Measurements from ENCODE around the gene RRP1B.

DNA sequence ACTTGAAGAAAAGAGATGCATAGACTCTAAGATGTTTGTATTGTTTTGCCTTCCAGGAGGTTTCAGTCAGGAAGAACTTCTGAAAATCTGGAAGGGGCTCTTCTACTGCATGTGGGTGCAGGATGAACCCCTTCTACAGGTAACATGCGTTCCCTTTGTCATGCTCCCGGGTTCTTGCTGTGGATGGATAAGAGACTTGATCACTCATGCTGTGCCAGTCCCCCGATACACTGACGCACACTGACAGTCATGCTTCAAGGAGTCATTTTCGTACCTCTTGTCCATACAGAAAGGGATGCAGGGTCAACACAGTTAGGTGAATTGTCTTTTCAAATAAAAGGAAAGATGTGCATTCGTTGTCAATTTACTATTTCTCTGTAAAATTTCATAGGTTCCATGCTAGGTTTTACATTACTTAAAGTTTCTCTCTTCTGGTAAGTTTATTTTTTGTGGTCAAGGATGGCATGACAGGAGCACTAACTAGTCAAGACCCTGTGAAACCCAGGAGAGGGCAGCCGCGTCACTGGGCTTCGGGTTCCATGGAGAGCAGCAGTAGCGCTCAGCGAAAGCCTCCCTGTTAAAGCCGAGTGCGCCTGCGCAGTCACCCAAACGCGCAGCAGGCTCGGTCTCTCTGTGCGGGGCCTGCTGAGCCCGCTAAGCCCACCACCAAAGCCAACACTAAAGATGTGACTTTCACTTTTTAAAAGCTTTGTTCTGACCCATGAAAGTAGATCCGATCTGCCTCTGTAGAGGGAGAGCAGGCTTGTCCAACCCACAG, 10.7 kb downstream of the RRP1B start:
- TF ChIP-seq, protein P1, sequence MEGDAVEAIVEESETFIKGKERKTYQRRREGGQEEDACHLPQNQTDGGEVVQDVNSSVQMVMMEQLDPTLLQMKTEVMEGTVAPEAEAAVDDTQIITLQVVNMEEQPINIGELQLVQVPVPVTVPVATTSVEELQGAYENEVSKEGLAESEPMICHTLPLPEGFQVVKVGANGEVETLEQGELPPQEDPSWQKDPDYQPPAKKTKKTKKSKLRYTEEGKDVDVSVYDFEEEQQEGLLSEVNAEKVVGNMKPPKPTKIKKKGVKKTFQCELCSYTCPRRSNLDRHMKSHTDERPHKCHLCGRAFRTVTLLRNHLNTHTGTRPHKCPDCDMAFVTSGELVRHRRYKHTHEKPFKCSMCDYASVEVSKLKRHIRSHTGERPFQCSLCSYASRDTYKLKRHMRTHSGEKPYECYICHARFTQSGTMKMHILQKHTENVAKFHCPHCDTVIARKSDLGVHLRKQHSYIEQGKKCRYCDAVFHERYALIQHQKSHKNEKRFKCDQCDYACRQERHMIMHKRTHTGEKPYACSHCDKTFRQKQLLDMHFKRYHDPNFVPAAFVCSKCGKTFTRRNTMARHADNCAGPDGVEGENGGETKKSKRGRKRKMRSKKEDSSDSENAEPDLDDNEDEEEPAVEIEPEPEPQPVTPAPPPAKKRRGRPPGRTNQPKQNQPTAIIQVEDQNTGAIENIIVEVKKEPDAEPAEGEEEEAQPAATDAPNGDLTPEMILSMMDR (IDR thresholded peaks at IDR 0.05; ENCODE audit: poor library complexity, severe bottlenecking): no peak
- TF ChIP-seq SMC3 (conservative IDR thresholded peaks at IDR 0.05; ENCODE audit: poor library complexity) (no peak), TAF1 (IDR thresholded peaks at IDR 0.05; ENCODE audit: low read depth) (no peak)
- TF ChIP-seq, protein P2, sequence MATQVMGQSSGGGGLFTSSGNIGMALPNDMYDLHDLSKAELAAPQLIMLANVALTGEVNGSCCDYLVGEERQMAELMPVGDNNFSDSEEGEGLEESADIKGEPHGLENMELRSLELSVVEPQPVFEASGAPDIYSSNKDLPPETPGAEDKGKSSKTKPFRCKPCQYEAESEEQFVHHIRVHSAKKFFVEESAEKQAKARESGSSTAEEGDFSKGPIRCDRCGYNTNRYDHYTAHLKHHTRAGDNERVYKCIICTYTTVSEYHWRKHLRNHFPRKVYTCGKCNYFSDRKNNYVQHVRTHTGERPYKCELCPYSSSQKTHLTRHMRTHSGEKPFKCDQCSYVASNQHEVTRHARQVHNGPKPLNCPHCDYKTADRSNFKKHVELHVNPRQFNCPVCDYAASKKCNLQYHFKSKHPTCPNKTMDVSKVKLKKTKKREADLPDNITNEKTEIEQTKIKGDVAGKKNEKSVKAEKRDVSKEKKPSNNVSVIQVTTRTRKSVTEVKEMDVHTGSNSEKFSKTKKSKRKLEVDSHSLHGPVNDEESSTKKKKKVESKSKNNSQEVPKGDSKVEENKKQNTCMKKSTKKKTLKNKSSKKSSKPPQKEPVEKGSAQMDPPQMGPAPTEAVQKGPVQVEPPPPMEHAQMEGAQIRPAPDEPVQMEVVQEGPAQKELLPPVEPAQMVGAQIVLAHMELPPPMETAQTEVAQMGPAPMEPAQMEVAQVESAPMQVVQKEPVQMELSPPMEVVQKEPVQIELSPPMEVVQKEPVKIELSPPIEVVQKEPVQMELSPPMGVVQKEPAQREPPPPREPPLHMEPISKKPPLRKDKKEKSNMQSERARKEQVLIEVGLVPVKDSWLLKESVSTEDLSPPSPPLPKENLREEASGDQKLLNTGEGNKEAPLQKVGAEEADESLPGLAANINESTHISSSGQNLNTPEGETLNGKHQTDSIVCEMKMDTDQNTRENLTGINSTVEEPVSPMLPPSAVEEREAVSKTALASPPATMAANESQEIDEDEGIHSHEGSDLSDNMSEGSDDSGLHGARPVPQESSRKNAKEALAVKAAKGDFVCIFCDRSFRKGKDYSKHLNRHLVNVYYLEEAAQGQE (IDR thresholded peaks at IDR 0.05; ENCODE audit: borderline replicate concordance): no peak
